PFSK-1 (cell line): ENCODE results near the gene KRTAP5-1.

Source experiments
- POLR2AphosphoS5 ChIP-seq: IDR thresholded peaks from 2 replicates; pipeline ENCODE4 v1.6.1; 2012; ENCODE audit warnings: low read depth, mild to moderate bottlenecking, control low read depth, low read length, moderate library complexity
- REST ChIP-seq, 2 experiments: IDR thresholded peaks; 2 replicates each; pipeline versions ENCODE4 v1.6.1 to v1.8.0; 2011 to 2012; ENCODE audit warnings: low read depth in 2 of 2, low read length in 2 of 2, control low read depth in 1 of 2, inconsistent platforms in 1 of 2, mild to moderate bottlenecking in 1 of 2, moderate library complexity in 1 of 2; ENCODE audit not compliant: insufficient read depth in 1 of 2
- TAF1 ChIP-seq: IDR thresholded peaks from 2 replicates; pipeline ENCODE4 v1.6.1; 2012; ENCODE audit warnings: low read length, control low read depth, borderline replicate concordance; ENCODE audit not compliant: insufficient read depth

DNA sequence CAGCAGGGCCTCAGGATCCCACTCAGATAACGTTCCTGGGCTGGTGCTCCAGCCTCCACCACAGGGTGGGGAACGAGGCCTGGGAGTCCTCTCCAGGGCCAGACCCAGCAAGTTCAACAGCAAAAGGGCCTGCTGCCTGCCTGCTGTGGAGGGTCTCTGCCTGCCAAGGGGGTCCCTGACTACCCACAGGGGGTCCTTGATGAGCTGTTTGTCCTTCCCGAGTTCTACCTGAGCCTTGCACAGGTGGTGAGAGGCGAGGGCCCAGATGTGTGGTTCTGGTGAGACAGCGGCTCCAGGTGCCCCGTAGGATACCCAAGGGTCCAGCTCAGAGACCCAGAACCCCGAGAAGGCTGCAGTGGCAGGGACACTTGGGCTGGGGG, 17.4 kb downstream of the KRTAP5-1 start:
- no peak for TF ChIP-seq POLR2AphosphoS5
- TF ChIP-seq REST (IDR thresholded peaks at IDR 0.05; ENCODE audit: insufficient read depth in 1 of 2, low read depth in 2 of 2, low read length in 2 of 2): no peak
- no peak for TF ChIP-seq TAF1
